ENCODE data around the gene ARID1B.

ARID1B gene

DNA sequence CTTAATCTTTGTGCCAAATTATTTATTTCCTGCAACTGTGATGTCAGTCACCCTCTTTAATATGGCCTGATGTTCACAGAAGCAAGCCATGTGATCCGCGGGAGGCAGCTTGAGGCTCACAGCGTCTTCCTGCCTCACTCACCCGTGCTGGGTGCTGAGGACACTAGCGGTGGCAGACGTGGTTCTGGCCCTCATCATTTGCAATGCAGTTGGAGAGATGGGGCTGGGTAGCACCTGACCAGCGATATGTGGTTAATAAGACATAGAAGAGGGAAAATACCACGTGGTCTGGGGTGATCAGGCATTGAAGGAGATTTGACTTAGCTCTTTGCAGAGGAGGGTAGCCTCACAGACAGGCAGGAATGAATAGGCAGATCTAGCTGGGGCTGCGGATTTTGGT lies 281.4 kb downstream of the ARID1B start:
- no peak for DNase-seq (ENCODE audit: low spot score)
- TF ChIP-seq, protein P1, sequence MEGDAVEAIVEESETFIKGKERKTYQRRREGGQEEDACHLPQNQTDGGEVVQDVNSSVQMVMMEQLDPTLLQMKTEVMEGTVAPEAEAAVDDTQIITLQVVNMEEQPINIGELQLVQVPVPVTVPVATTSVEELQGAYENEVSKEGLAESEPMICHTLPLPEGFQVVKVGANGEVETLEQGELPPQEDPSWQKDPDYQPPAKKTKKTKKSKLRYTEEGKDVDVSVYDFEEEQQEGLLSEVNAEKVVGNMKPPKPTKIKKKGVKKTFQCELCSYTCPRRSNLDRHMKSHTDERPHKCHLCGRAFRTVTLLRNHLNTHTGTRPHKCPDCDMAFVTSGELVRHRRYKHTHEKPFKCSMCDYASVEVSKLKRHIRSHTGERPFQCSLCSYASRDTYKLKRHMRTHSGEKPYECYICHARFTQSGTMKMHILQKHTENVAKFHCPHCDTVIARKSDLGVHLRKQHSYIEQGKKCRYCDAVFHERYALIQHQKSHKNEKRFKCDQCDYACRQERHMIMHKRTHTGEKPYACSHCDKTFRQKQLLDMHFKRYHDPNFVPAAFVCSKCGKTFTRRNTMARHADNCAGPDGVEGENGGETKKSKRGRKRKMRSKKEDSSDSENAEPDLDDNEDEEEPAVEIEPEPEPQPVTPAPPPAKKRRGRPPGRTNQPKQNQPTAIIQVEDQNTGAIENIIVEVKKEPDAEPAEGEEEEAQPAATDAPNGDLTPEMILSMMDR (IDR thresholded peaks at IDR 0.05; ENCODE audit: extremely low read depth, missing control alignments), result no peak

- TF ChIP-seq, protein P1 (IDR thresholded peaks at IDR 0.05; ENCODE audit: extremely low read depth, missing control alignments), result no peak
- DNase-seq (ENCODE audit: low spot score), result no peak
Observed at GRCh38 chr6:157059781-157060180, 282.6 kb downstream of the ARID1B start.

GRCh38 chr6:157060440-157060952 lies 283.3 kb downstream of the ARID1B start:
- TF ChIP-seq, protein P1 (IDR thresholded peaks at IDR 0.05; ENCODE audit: extremely low read depth, missing control alignments), result no peak
- DNase-seq (ENCODE audit: low spot score), result no peak

GRCh38 chr6:157061770-157062594 lies 284.8 kb downstream of the ARID1B start:
- TF ChIP-seq, protein P1 (IDR thresholded peaks at IDR 0.05; ENCODE audit: extremely low read depth, missing control alignments), result no peak
- no peak for DNase-seq (ENCODE audit: low spot score)

- no peak for DNase-seq (ENCODE audit: low spot score)
- TF ChIP-seq, protein P1 (IDR thresholded peaks at IDR 0.05; ENCODE audit: extremely low read depth, missing control alignments), result no peak
Observed at GRCh38 chr6:157063176-157063905, 286.2 kb downstream of the ARID1B start.

DNA sequence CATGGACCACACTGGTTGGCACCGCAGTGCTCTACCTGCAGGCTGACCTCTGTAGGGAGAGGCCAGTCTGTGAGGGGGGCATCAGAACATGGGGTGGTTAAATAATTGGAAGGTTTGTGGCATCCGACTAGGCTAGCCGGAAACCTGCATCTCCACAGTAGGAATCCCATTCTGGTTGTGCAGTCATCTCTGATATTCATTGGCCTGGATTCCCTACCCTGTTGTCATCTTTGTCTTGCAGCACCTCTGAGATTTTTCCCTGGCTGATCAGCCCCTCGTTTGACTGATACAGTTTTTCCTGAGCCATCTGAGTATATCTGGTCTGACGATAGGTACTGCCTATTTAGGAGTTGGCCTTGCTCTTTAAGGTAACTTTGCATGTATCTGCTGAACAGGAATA lies 286.7 kb downstream of the ARID1B start:
- TF ChIP-seq, protein P1 (IDR thresholded peaks at IDR 0.05; ENCODE audit: extremely low read depth, missing control alignments), result no peak
- DNase-seq (ENCODE audit: low spot score), result no peak

DNA sequence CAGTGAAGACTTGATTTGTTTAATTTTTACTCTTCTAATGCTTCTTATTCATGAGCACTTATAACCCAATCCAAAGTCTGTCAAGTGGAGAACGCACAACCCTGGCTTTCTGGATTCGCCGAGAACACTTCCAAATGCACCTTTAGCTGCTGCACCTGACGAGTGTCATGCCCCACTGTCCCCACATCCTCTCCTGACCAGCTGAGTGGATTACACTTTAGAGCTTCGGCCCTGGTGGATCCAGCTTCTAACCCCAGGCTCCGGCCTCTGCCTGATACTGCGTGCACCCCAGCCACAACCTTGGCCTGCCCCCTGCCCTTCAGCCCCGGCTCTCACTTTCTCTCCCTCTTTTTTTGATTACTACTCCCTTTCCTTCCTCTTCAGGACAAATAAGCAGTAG lies 287.3 kb downstream of the ARID1B start:
- TF ChIP-seq, protein P1 (IDR thresholded peaks at IDR 0.05; ENCODE audit: extremely low read depth, missing control alignments), result no peak
- DNase-seq (ENCODE audit: low spot score), result no peak
